AG09309 (cell line): ENCODE measurements around the gene IPO11.

Source experiments
- DNase-seq: peaks from one replicate; pipeline ENCODE4 v3.0.0-alpha.2; 2010; ENCODE audit warnings: low read depth
- H3K4me3 ChIP-seq: 2 replicates; pipeline ENCODE4 v1.5.1; 2011; ENCODE audit warnings: mild to moderate bottlenecking, low read depth, low read length, moderate library complexity; ENCODE audit not compliant: control insufficient read depth
- CTCF ChIP-seq: IDR thresholded peaks from 2 replicates; pipeline ENCODE4 v1.5.1; 2011; ENCODE audit warnings: mild to moderate bottlenecking, low read depth, low read length, inconsistent platforms; ENCODE audit not compliant: insufficient read depth, control insufficient read depth; ENCODE audit errors: missing control alignments

Gene IPO11

GRCh38 chr5:62569470-62569869 lies 156.9 kb downstream of the IPO11 start:
- no peak for DNase-seq
- TF ChIP-seq CTCF = no peak
- no peak overlapping the region for H3K4me3 ChIP-seq

GRCh38 chr5:62572918-62573514 lies 160.5 kb downstream of the IPO11 start:
- no peak for DNase-seq
- no peak for TF ChIP-seq CTCF
- no peak overlapping the region for H3K4me3 ChIP-seq

- H3K4me3 ChIP-seq = no peak overlapping the region
- TF ChIP-seq CTCF = no peak
- DNase-seq = no peak
Measured at GRCh38 chr5:62574599-62574998, 162.0 kb downstream of the IPO11 start.

GRCh38 chr5:62575066-62575465 lies 162.5 kb downstream of the IPO11 start:
- H3K4me3 ChIP-seq = no peak overlapping the region
- no peak for TF ChIP-seq CTCF
- DNase-seq = no peak

- no peak for TF ChIP-seq CTCF
- no peak for DNase-seq
- no peak overlapping the region for H3K4me3 ChIP-seq
Measured at GRCh38 chr5:62575489-62575888, 162.9 kb downstream of the IPO11 start.

- TF ChIP-seq CTCF = no peak
- DNase-seq = no peak
- H3K4me3 ChIP-seq = no peak overlapping the region
Measured at GRCh38 chr5:62576570-62577170, 164.1 kb downstream of the IPO11 start.

- no peak overlapping the region for H3K4me3 ChIP-seq
- no peak for DNase-seq
- no peak for TF ChIP-seq CTCF
Measured at GRCh38 chr5:62577488-62577887, 164.9 kb downstream of the IPO11 start.
